ENCODE measurements around the gene C11orf97.
"Not testable (repeated sequence)": the region's sequence is repeated elsewhere in the genome, so short reads cannot be mapped to it uniquely, and the experiment has no call there.

Gene C11orf97

DNA sequence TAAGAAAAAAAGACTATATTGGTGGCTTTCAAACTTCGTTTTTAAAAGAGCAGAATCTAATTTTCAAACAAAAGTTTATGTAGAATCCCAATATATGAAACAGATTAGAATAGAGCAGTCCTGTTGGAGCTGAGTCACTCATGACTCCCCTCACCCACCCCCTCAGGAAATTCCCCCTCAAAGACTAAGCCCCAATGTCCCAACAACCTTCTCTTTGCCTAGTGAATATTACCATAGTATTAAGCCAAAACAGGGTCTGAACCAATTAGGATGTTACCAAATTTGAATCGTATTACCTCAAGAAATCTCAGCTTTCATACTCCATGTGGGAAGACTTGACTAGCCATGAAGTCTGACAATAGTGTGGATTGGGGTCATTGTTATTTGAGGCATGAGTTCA is 47.1 kb downstream of the C11orf97 start:
- DNase-seq = no peak

DNA sequence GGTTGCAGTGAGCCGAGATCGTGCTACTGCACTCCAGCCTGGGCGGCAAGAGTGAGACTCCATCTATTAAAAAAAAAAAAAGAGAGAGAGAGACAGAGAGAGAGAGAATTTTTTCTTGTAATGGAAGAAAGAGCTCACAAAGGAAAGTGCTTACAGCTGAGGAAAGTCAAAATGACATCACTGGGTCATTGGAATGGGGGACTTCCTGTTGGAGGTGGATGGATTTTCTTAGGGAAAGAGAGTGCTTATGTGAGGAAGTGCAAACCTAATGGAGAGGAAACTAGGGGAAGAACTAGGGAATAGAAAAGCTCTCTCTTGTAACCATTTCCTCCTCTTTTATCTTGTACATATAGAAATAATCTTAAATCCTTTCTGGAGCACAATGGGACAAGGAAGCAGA is 48.6 kb downstream of the C11orf97 start:
- DNase-seq = no peak

DNA sequence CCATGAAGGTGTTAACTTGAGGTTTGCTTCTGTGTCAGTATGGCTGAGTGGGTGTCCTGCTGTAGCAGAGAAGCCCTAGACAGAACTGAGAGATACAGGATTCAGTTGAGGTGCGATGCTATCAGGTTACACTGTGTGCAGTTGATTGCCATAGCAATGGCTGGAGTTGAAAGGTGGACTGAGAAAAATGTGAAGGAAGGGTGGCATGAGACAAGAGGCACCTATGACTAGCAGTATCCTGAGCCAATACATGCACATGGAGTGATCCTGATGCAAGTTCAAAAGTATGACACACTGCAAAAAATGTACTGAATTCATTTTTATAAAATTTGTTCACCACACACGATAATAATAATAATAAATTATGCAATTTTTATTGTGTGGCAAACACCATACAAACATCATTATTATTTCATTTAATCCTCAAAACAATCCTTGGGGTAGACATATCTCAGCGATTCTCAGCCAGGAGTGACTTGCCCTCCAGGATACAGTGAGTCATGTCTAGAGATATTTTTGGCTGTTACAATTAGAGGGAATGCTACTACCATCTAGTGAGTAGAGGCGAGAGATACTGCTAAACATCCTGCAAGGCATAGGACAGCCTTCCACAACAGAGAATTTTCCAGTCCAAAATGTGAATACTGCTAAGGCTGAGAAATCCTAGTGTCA is 51.1 kb downstream of the C11orf97 start:
- DNase-seq = no peak

DNA sequence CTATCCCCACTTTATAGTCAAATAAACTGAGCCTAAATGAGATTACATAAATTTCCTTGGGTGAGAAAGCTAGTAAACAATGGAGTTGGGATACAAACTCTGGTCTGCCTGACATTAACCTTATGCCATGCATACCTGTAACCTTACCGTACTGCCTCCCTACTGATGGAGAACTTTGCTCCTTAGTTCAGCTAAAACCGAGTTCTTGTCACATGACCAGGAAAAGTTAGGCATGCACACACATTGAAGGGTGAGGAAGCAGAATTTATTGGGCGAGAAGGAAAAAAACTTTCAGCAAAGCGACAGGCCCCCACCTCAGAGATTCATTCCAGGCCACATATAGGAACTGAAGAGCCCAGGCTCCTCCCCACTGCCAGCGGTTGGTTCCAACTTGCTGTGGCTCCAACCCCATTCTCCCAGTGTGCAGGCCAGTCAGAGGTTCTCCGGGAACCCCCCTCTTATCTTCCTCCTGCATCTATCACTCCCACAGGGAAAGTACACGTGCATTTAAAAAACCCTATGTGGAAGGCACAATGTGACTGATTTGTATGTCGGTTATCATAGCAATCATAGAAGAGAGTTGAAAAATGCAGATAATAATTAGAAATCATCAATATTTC is 51.7 kb downstream of the C11orf97 start:
- no peak for DNase-seq

DNA sequence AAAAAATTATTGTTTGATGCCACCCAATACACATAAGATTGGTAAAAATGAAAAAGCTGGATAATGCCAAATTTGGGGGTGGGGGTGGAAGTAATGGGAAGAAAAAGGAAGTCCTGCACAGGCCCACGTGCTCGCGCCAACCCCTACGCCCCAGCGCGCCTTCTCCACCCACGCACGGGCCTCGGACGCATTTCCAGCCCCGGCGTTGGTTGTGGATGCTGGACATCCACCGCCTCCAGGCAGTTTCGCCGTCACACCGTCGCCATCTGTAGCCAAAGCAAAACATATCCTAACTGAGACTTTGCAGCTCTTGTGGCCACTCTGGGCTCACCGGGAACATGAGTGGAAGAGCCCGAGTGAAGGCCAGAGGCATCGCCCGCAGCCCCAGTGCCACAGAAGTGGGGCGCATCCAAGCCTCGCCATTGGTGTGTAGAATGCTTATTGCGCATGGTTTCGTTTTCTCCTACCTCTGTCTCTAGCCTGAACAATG is 55.0 kb downstream of the C11orf97 start, which contains the start of gene PIWIL4:
Gene PIWIL4, plus strand, starts transcription at position 188 of the 490 bp plus-strand sequence. Its CDS starts 151 bp downstream, at position 339.
- no peak for DNase-seq

DNA sequence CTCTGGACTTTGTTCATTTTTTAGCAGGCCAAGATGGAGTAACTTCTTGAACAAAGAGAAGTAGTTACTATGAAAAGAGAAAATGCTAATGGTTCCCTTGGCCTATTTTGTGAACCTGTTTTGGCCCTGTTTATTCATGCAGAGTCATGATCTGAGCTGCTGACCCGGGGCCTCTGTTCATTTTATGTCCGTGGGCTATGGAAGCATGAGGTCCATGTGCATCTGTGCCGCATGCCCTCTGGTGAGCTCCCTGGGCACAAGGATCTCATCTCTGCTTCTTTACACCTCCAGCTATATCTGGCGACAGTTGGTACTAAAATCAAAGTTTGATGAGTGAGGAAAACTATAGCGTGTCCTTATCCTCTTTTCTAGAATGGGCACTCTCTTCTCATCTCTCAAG is 55.9 kb downstream of the C11orf97 start:
- no peak for DNase-seq

DNA sequence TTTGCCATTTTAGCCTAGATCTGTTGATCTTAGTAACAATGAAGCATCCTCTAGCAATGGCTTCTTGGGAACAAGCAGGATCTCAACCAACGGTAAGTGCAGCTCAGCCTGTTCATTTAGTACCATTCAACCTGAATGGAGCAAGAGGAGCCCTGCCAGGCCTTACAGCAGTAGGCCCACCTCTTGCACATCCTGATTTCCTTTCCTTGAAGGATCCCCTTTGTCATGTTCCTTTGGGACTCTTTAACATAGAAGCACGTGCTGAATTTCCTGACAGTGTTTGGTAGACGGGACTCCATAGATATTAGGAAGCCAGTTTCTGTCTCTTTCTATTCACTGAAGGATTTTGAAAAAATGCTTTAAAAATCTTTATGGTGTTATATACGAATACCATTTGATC is 56.5 kb downstream of the C11orf97 start:
- no peak for DNase-seq

DNA sequence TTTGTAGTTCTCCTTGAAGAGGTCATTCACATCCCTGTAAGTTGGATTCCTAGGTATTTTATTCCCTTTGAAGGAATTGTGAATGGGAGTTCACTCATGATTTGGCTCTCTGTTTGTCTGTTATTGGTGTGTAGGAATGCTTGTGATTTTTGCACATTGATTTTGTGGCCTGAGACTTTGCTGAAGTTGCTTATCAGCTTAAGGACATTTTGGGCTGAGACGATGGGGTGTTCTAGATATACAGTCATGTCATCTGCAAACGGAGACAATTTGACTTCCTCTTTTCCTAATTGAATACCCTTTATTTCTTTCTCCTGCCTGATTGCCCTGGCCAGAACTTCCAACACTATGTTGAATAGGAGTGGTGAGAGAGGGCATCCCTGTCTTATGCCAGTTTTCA is 60.7 kb downstream of the C11orf97 start:
- not testable (repeated sequence) for DNase-seq

DNA sequence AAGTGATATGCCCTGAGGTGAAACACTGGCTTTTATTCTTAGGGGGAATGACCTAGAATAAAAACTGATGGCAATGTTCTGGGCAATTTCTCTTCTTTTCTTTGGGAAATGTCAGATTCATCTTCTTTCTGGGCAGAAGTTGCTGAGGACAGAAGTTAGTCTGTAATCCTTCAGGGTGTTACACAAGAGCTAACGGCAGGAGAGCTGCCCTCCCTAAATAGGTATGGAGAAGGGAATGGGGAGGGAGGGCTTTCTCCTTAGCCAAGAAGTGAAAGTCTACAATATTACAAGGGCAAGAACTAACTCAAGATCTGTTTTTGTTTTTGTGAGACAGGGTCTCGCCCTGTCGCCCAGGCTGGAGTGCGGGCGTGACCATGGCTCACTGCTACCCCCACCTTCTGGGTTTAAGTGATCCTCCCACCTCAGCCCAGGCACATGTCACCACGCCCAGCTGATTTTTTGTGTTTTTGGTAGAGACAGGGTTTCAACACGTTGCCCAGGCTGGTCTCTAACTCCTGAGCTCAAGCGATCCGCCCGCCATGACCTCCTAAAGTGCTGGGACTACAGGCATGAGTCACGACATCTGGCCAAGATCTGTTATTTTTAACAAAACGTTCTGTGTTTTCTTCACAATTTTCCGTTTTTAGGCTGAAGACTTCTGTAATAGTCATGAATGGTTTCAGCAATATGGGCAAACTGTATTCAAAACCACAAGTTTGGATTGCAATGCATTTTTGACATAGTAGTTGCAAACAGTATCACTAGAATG is 62.1 kb downstream of the C11orf97 start:
- DNase-seq = no peak

DNA sequence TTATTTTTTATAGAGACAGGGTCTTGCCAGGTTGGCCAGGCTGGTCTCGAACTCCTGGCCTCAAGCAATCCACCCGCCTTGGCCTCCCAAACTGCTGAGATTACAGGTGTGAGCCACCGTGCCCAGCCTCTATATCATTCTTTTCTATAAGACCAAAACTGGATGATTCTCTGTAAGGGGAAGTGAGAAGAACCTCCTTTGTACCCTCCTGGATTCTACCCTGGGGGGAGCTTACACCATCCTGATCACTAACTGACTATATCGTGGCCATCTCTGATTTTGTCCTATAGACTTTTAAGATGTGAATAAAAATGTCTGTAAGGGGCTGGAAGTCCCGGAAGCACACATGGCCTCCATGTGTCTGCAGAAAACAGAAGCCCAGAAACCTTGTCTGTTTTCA is 64.0 kb downstream of the C11orf97 start:
- DNase-seq = no peak

DNA sequence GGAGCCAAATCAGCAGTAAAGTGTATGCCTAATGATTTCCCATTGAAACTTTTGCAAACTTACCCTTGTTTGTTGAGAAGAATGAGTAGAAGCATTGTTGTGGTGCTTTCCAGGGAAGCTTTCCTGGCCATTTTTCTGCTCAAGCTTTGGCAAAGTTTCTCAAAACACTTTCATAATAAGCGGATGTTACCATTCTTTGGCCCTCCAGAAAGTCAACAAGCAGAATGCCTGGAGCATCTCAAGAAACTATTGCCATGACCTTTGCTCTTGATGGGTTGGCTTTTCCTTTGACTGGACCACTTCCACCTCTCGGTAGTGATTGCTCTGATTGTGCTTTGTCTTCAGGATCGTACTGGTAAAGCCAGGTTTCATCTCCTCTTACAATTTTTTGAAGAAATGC is 65.6 kb downstream of the C11orf97 start:
- no peak for DNase-seq
